ENCODE results near the gene BUB1B. TPM values are rescaled to one million over a fixed set of nuclear protein-coding genes. Genes with fewer than 3 reads are reported as not detected.

The BUB1B gene
- total RNA-seq (2014; rRNA removed; shearing (Covaris generic)) (192 and 215 TPM in 2 replicates), total RNA-seq (2022) (162 and 166 TPM in 2 replicates), Bru-seq, nascent RNA (percentile 97 among the genes with signal in this experiment), BruChase-seq, experiment 1, labeled RNA remaining after a 6-hour chase (percentile 94 among the genes with signal in this experiment), BruChase-seq, experiment 2, labeled RNA remaining after a 2-hour chase (percentile 95 among the genes with signal in this experiment)
- long read RNA-seq, transcript BUB1B-201 (23 exons, 3,725 nt), result major isoform, 212 of 332 reads
- long read RNA-seq, partial matches to known transcripts, result 23 of 332 reads
- long read RNA-seq, other reads (novel, unspliced or antisense), result 97 of 332 reads

- H3K9me3 ChIP-seq (ENCODE audit: low read length), result no peaks in the 10 kb centered on the region
- peak within 1 kb of the TSS; percentile 68 for H3K27ac ChIP-seq (ENCODE audit: low read depth, low read length, poor library complexity, severe bottlenecking)
- intact Hi-C loops (cut with micrococcal nuclease; ENCODE audit: unreplicated experiment), result loop anchor here (2.0 to 10.0 kb wide), 2 partner anchors 52 to 376 kb away; partner anchors contain the start of genes BMF and FSIP1
- H3K9me2 ChIP-seq (ENCODE audit: insufficient read depth, low read length), result no peaks in the 10 kb centered on the region
- peaks cover 28% of the 10 kb centered on the region for H3K4me1 ChIP-seq (ENCODE audit: insufficient read depth, low read length, poor library complexity, severe bottlenecking)
- H3K79me2 ChIP-seq (ENCODE audit: insufficient read depth, low read depth, low read length), result peaks cover 52% of the 10 kb centered on the region
- ChIA-PET CTCF (ENCODE audit: unreplicated experiment) (interaction anchor here (0.8 to 1.8 kb wide), 4 partner anchors 54 to 361 kb away, joined by 3 to 9 read pairs (median 3); no protein-coding TSS in a partner anchor), POLR2A (interaction anchor here (0.7 to 3.7 kb wide), 13 partner anchors 14 to 123 kb away, joined by 3 to 31 read pairs (median 4); no protein-coding TSS in a partner anchor)
- H3K36me3 ChIP-seq (ENCODE audit: insufficient read depth, low read length), result peaks cover 49% of the 10 kb centered on the region
- BruUV-seq (replicated peaks), result TSS peak; percentile 44
- peaks cover 26% of the 10 kb centered on the region for H4K20me1 ChIP-seq (ENCODE audit: insufficient read depth, low read length)
- peak within 1 kb of the TSS; percentile 95 for H2AFZ ChIP-seq (ENCODE audit: low read length)
- peak; percentile 97 for DNase-seq (ENCODE audit: low spot score)
- H3K4me2 ChIP-seq (ENCODE audit: low read length), result peak within 1 kb of the TSS; percentile 85
- TF ChIP-seq EZH2phosphoT487 (IDR thresholded peaks at IDR 0.05; ENCODE audit: borderline replicate concordance, low read depth, low read length) (no peak), CTCF (conservative IDR thresholded peaks at IDR 0.05; ENCODE audit: low read length) (no peak)
- H3K4me3 ChIP-seq (ENCODE audit: low read depth, low read length, poor library complexity, severe bottlenecking), result peak within 1 kb of the TSS; percentile 91
Measured at GRCh38 chr15:40160689-40161688, at the start of gene BUB1B. Gene BUB1B (plus strand): TSS chr15:40161069. CDS start chr15:40161221, 152 bp downstream.

GRCh38 chr15:40111888-40112287 lies 49.0 kb upstream of the BUB1B start:
- Histone ChIP-seq H3K4me1 (ENCODE audit: insufficient read depth, low read length, poor library complexity, severe bottlenecking) (peaks cover 72% of the 10 kb centered on the region), H3K79me2 (ENCODE audit: insufficient read depth, low read depth, low read length) (no peaks in the 10 kb centered on the region), H2AFZ (ENCODE audit: low read length) (peak overlapping the region; percentile 6; the same call in 1 of the 2 replicates), H3K4me3 (ENCODE audit: low read depth, low read length, poor library complexity, severe bottlenecking) (no peak overlapping the region), H3K9me3 (ENCODE audit: low read length) (no peaks in the 10 kb centered on the region), H4K20me1 (ENCODE audit: insufficient read depth, low read length) (no peaks in the 10 kb centered on the region), H3K4me2 (ENCODE audit: low read length) (no peak overlapping the region), H3K9me2 (ENCODE audit: insufficient read depth, low read length) (no peaks in the 10 kb centered on the region), H3K36me3 (ENCODE audit: insufficient read depth, low read length) (no peaks in the 10 kb centered on the region), H3K27ac (ENCODE audit: low read depth, low read length, poor library complexity, severe bottlenecking) (no peak overlapping the region)
- CTCF ChIA-PET (ENCODE audit: unreplicated experiment), result interaction anchor here (0.8 to 1.2 kb wide), 3 partner anchors 15 to 66 kb away, joined by 3 read pairs; no protein-coding TSS in a partner anchor
- intact Hi-C loops (cut with micrococcal nuclease; ENCODE audit: unreplicated experiment), result no loop called here
- no peak for DNase-seq (ENCODE audit: low spot score)
- POLR2A ChIA-PET, result interaction anchor here (0.5 to 10.1 kb wide), 4 partner anchors 10 to 65 kb away, joined by 3 to 146 read pairs (median 4); no protein-coding TSS in a partner anchor
- no TSS peak for BruUV-seq (replicated peaks)
- TF ChIP-seq CTCF (conservative IDR thresholded peaks at IDR 0.05; ENCODE audit: low read length), result no peak
- TF ChIP-seq EZH2phosphoT487 (IDR thresholded peaks at IDR 0.05; ENCODE audit: borderline replicate concordance, low read depth, low read length), result no peak

Measured in OCI-LY7 (cell line).